ENCODE measurements around the gene TEX36. TPM values are rescaled to one million over a fixed set of nuclear protein-coding genes. Genes with fewer than 3 reads are reported as not detected.
A peak's percentile ranks its signal among the peaks of the same experiment; 100 is the strongest.
"Not testable (repeated sequence)": the region's sequence is repeated elsewhere in the genome, so short reads cannot be mapped to it uniquely, and the experiment has no call there.

Gene TEX36
- total RNA-seq, result not detected

GRCh38 chr10:125683063-125683462 is at the start of gene TEX36:
Gene TEX36 (minus strand): TSS chr10:125683163. CDS start chr10:125682989, 174 bp downstream.
- H3K36me3 Mint-ChIP-seq (ENCODE audit: low read depth), result no peaks in the 10 kb centered on the region
- no peak within 1 kb of the TSS for H3K27ac Mint-ChIP-seq
- no peak for DNase-seq
- CTCF ChIA-PET, result no interaction called here
- POLR2A ChIA-PET, result no interaction called here
- H3K27me3 Mint-ChIP-seq, result peaks cover 2% of the 10 kb centered on the region
- H3K9me3 Mint-ChIP-seq, result no peaks in the 10 kb centered on the region
- H3K4me1 Mint-ChIP-seq, result no peaks in the 10 kb centered on the region
- no peak within 1 kb of the TSS for H3K4me3 Mint-ChIP-seq

GRCh38 chr10:125727436-125727835 is 44.5 kb upstream of the TEX36 start:
- Mint-ChIP-seq H3K9me3 (no peaks in the 10 kb centered on the region), H3K4me3 (no peak overlapping the region), H3K4me1 (peaks cover 8% of the 10 kb centered on the region), H3K27ac (no peak overlapping the region), H3K36me3 (ENCODE audit: low read depth) (peaks cover 62% of the 10 kb centered on the region), H3K27me3 (no peaks in the 10 kb centered on the region)
- ChIA-PET CTCF (no interaction called here), POLR2A (no interaction called here)
- no peak for DNase-seq

GRCh38 chr10:125726914-125727313 is 44.0 kb upstream of the TEX36 start:
- ChIA-PET POLR2A (no interaction called here), CTCF (no interaction called here)
- H3K4me3 Mint-ChIP-seq, result no peak overlapping the region
- H3K36me3 Mint-ChIP-seq (ENCODE audit: low read depth), result peaks cover 56% of the 10 kb centered on the region
- H3K27ac Mint-ChIP-seq, result no peak overlapping the region
- H3K9me3 Mint-ChIP-seq, result no peaks in the 10 kb centered on the region
- DNase-seq, result no peak
- no peaks in the 10 kb centered on the region for H3K27me3 Mint-ChIP-seq
- H3K4me1 Mint-ChIP-seq, result peaks cover 11% of the 10 kb centered on the region

GRCh38 chr10:125722811-125723210 is 39.8 kb upstream of the TEX36 start:
- Mint-ChIP-seq H3K36me3 (ENCODE audit: low read depth) (peaks cover 44% of the 10 kb centered on the region), H3K4me3 (no peak overlapping the region), H3K4me1 (peaks cover 30% of the 10 kb centered on the region), H3K9me3 (no peaks in the 10 kb centered on the region), H3K27ac (no peak overlapping the region), H3K27me3 (no peaks in the 10 kb centered on the region)
- POLR2A ChIA-PET, result no interaction called here
- CTCF ChIA-PET, result no interaction called here
- no peak for DNase-seq

GRCh38 chr10:125721035-125721434 is 38.1 kb upstream of the TEX36 start:
- Mint-ChIP-seq H3K9me3 (no peaks in the 10 kb centered on the region), H3K36me3 (ENCODE audit: low read depth) (peaks cover 40% of the 10 kb centered on the region), H3K4me3 (peak overlapping the region; percentile 88), H3K27ac (peak overlapping the region; percentile 66), H3K27me3 (no peaks in the 10 kb centered on the region), H3K4me1 (peaks cover 30% of the 10 kb centered on the region)
- ChIA-PET POLR2A (no interaction called here), CTCF (interaction anchor here (1.0 to 1.7 kb wide), 2 partner anchors 9 to 10 kb away, joined by 3 to 5 read pairs; no protein-coding TSS in a partner anchor)
- DNase-seq, result no peak

GRCh38 chr10:125720002-125720382 is 37.0 kb upstream of the TEX36 start:
- Mint-ChIP-seq H3K9me3 (peaks cover 2% of the 10 kb centered on the region), H3K27ac (peak overlapping the region; percentile 98), H3K27me3 (no peaks in the 10 kb centered on the region), H3K36me3 (ENCODE audit: low read depth) (peaks cover 32% of the 10 kb centered on the region), H3K4me1 (peaks cover 30% of the 10 kb centered on the region), H3K4me3 (peak overlapping the region; percentile 88)
- DNase-seq, result no peak
- POLR2A ChIA-PET, result interaction anchor here (0.6 kb wide), 1 partner anchor 32 kb away, joined by 3 read pairs; no protein-coding TSS in a partner anchor
- CTCF ChIA-PET, result no interaction called here

GRCh38 chr10:125719173-125720001 is 36.4 kb upstream of the TEX36 start, which contains the start of gene EDRF1:
Gene EDRF1 (plus strand): TSS chr10:125719709. CDS start chr10:125719808, 99 bp downstream.
- ChIA-PET CTCF (interaction anchor here (0.7 kb wide), 1 partner anchor 11 kb away, joined by 3 read pairs; no protein-coding TSS in a partner anchor), POLR2A (interaction anchor here (0.6 kb wide), 1 partner anchor 31 kb away, joined by 3 read pairs; no protein-coding TSS in a partner anchor)
- peaks cover 30% of the 10 kb centered on the region for H3K4me1 Mint-ChIP-seq
- peaks cover 2% of the 10 kb centered on the region for H3K9me3 Mint-ChIP-seq
- H3K36me3 Mint-ChIP-seq (ENCODE audit: low read depth), result peaks cover 26% of the 10 kb centered on the region
- H3K4me3 Mint-ChIP-seq, result peak within 1 kb of the TSS; percentile 88
- peak; percentile 99 for DNase-seq
- no peaks in the 10 kb centered on the region for H3K27me3 Mint-ChIP-seq
- peak within 1 kb of the TSS; percentile 98 for H3K27ac Mint-ChIP-seq

GRCh38 chr10:125714728-125715127 is 31.8 kb upstream of the TEX36 start:
- CTCF ChIA-PET; H3K36me3 Mint-ChIP-seq (ENCODE audit: low read depth); H3K27ac Mint-ChIP-seq; H3K27me3 Mint-ChIP-seq; H3K4me1 Mint-ChIP-seq; H3K9me3 Mint-ChIP-seq; DNase-seq; H3K4me3 Mint-ChIP-seq; POLR2A ChIA-PET: not testable (repeated sequence)

- CTCF ChIA-PET, result no interaction called here
- H3K9me3 Mint-ChIP-seq, result peaks cover 9% of the 10 kb centered on the region
- H3K4me1 Mint-ChIP-seq, result no peaks in the 10 kb centered on the region
- H3K27me3 Mint-ChIP-seq, result peaks cover 10% of the 10 kb centered on the region
- POLR2A ChIA-PET, result no interaction called here
- H3K4me3 Mint-ChIP-seq, result no peak overlapping the region
- no peak for DNase-seq
- no peaks in the 10 kb centered on the region for H3K36me3 Mint-ChIP-seq (ENCODE audit: low read depth)
- H3K27ac Mint-ChIP-seq, result no peak overlapping the region
Observed at GRCh38 chr10:125711110-125711750, 28.3 kb upstream of the TEX36 start.

GRCh38 chr10:125709553-125710474 is 26.9 kb upstream of the TEX36 start:
- H3K27me3 Mint-ChIP-seq, result peaks cover 10% of the 10 kb centered on the region
- peaks cover 7% of the 10 kb centered on the region for H3K9me3 Mint-ChIP-seq
- ChIA-PET POLR2A (no interaction called here), CTCF (no interaction called here)
- no peaks in the 10 kb centered on the region for H3K36me3 Mint-ChIP-seq (ENCODE audit: low read depth)
- no peak for DNase-seq
- H3K27ac Mint-ChIP-seq, result no peak overlapping the region
- no peak overlapping the region for H3K4me3 Mint-ChIP-seq
- H3K4me1 Mint-ChIP-seq, result no peaks in the 10 kb centered on the region

- no peak for DNase-seq
- Mint-ChIP-seq H3K27me3 (peaks cover 10% of the 10 kb centered on the region), H3K4me3 (no peak overlapping the region), H3K36me3 (ENCODE audit: low read depth) (no peaks in the 10 kb centered on the region), H3K9me3 (peaks cover 5% of the 10 kb centered on the region), H3K4me1 (no peaks in the 10 kb centered on the region), H3K27ac (no peak overlapping the region)
- ChIA-PET POLR2A (no interaction called here), CTCF (no interaction called here)
Observed at GRCh38 chr10:125708971-125709503, 26.1 kb upstream of the TEX36 start.

GRCh38 chr10:125707541-125708468 is 24.8 kb upstream of the TEX36 start:
- Mint-ChIP-seq H3K36me3 (ENCODE audit: low read depth) (no peaks in the 10 kb centered on the region), H3K4me3 (no peak overlapping the region)
- POLR2A ChIA-PET, result no interaction called here

More at GRCh38 chr10:125707541-125708468, 24.8 kb upstream of the TEX36 start:
- Mint-ChIP-seq H3K9me3 (peaks cover under 1% of the 10 kb centered on the region), H3K27me3 (peaks cover 7% of the 10 kb centered on the region), H3K4me1 (no peaks in the 10 kb centered on the region), H3K27ac (no peak overlapping the region)
- DNase-seq, result no peak
- CTCF ChIA-PET, result no interaction called here
